ENCODE measurements around the gene FAM81B. TPM values are rescaled to one million over a fixed set of nuclear protein-coding genes. Genes with fewer than 3 reads are reported as not detected.
"Not testable (repeated sequence)": the region's sequence is repeated elsewhere in the genome, so short reads cannot be mapped to it uniquely, and the experiment has no call there.

Gene FAM81B
- not detected for polyA plus RNA-seq (2013, experiment 1 of 2; ENCODE audit: insufficient read length)
- not detected for polyA plus RNA-seq (2013, experiment 2 of 2; ENCODE audit: insufficient read length)

GRCh38 chr5:95390812-95391492 is at the start of gene FAM81B:
Gene FAM81B (plus strand): TSS chr5:95391366. CDS start chr5:95391390, 24 bp downstream.
- peak; percentile 29 for DNase-seq

GRCh38 chr5:95341444-95341843 is 49.7 kb upstream of the FAM81B start:
- DNase-seq = not testable (repeated sequence)

GRCh38 chr5:95347506-95348120 is 43.6 kb upstream of the FAM81B start:
- no peak for DNase-seq

- no peak for DNase-seq
Observed at GRCh38 chr5:95350631-95351030, 40.5 kb upstream of the FAM81B start.

GRCh38 chr5:95352691-95353090 is 38.5 kb upstream of the FAM81B start:
- no peak for DNase-seq

- DNase-seq = no peak
Observed at GRCh38 chr5:95358320-95358719, 32.8 kb upstream of the FAM81B start.

GRCh38 chr5:95358848-95359247 is 32.3 kb upstream of the FAM81B start:
- DNase-seq = no peak

- DNase-seq = not testable (repeated sequence)
Observed at GRCh38 chr5:95360667-95361066, 30.5 kb upstream of the FAM81B start.

- no peak for DNase-seq
Observed at GRCh38 chr5:95365302-95366095, 25.7 kb upstream of the FAM81B start.

- no peak for DNase-seq
Observed at GRCh38 chr5:95369782-95370181, 21.4 kb upstream of the FAM81B start.

- no peak for DNase-seq
Observed at GRCh38 chr5:95374061-95374460, 17.1 kb upstream of the FAM81B start.

- no peak for DNase-seq
Observed at GRCh38 chr5:95375591-95375990, 15.6 kb upstream of the FAM81B start.

GRCh38 chr5:95379133-95379532 is 12.0 kb upstream of the FAM81B start:
- DNase-seq = no peak

- no peak for DNase-seq
Observed at GRCh38 chr5:95380103-95380628, 11.0 kb upstream of the FAM81B start.

GRCh38 chr5:95382801-95383200 is 8.4 kb upstream of the FAM81B start:
- DNase-seq = no peak

- no peak for DNase-seq
Observed at GRCh38 chr5:95384485-95385213, 6.5 kb upstream of the FAM81B start.

GRCh38 chr5:95385334-95385733 is 5.8 kb upstream of the FAM81B start:
- DNase-seq = no peak

- DNase-seq = not testable (repeated sequence)
Observed at GRCh38 chr5:95391965-95392364, 799 bp downstream of the FAM81B start.

- DNase-seq = peak; percentile 9
Observed at GRCh38 chr5:95392593-95393182, 1.5 kb downstream of the FAM81B start.

- DNase-seq = no peak
Observed at GRCh38 chr5:95393279-95393678, 2.1 kb downstream of the FAM81B start.

GRCh38 chr5:95398989-95399388 is 7.8 kb downstream of the FAM81B start:
- peak; percentile 12 for DNase-seq

- DNase-seq = no peak
Observed at GRCh38 chr5:95401626-95402025, 10.5 kb downstream of the FAM81B start.

Measured in fibroblast of skin of scalp (primary cell).